Measurements from ENCODE around the gene CORO6.

GRCh38 chr17:29617481-29618271, 5.0 kb downstream of the CORO6 start:
- TF ChIP-seq, protein P1, sequence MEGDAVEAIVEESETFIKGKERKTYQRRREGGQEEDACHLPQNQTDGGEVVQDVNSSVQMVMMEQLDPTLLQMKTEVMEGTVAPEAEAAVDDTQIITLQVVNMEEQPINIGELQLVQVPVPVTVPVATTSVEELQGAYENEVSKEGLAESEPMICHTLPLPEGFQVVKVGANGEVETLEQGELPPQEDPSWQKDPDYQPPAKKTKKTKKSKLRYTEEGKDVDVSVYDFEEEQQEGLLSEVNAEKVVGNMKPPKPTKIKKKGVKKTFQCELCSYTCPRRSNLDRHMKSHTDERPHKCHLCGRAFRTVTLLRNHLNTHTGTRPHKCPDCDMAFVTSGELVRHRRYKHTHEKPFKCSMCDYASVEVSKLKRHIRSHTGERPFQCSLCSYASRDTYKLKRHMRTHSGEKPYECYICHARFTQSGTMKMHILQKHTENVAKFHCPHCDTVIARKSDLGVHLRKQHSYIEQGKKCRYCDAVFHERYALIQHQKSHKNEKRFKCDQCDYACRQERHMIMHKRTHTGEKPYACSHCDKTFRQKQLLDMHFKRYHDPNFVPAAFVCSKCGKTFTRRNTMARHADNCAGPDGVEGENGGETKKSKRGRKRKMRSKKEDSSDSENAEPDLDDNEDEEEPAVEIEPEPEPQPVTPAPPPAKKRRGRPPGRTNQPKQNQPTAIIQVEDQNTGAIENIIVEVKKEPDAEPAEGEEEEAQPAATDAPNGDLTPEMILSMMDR (IDR thresholded peaks at IDR 0.05) = peak; percentile 51 to 75
- TF ChIP-seq EP300 (IDR thresholded peaks at IDR 0.05) (no peak), POLR2A (IDR thresholded peaks at IDR 0.05) (no peak)
